ENCODE measurements around the gene ARFGAP1.

DNA sequence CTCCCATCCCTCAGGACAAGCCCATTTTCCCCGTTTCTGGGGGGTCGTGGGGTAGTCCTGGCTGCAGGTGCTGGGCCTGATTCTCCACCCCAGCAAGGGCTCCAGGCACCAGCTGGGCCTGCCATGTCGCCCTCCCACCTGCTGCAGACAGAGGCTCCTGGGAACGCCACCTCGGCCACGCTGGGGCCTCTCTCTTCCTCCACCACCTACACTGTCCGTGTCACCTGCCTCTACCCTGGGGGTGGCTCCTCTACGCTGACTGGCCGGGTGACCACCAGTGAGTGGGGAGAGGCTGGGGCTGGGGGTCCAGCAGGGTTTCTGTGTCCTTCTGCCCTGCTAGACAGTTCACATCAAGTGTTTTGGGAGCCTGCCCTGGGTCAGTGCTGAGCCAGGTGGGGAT, 39.7 kb downstream of the ARFGAP1 start:
- TF ChIP-seq BACH2 (CRISPR knock-in tag; IDR thresholded peaks at IDR 0.05; ENCODE audit: borderline replicate concordance), result no peak
- TF ChIP-seq RARB (CRISPR knock-in tag; IDR thresholded peaks at IDR 0.05), result no peak
- no peak for TF ChIP-seq OSR1 (CRISPR knock-in tag; IDR thresholded peaks at IDR 0.05)
- TF ChIP-seq ESRRG (CRISPR knock-in tag; IDR thresholded peaks at IDR 0.05), result no peak
